Fibroblast of lung (primary cell): ENCODE measurements around the gene GCK. TPM values are rescaled to one million over a fixed set of nuclear protein-coding genes. Genes with fewer than 3 reads are reported as not detected.

Experiments used
- DNase-seq, 2 donors: peaks; one replicate each; pipeline versions ENCODE4 v3.0.0 to v3.0.0-alpha.2; 2010; ENCODE audit warnings: low read depth in 2 of 2
- H2AFZ ChIP-seq: 2 replicates; pipeline ENCODE4 v1.5.1; 2012; ENCODE audit warnings: low read length, control low read depth, inconsistent platforms
- H3K27ac ChIP-seq: 2 replicates; pipeline ENCODE4 v1.5.1; 2011; ENCODE audit warnings: low read length, control low read depth; ENCODE audit not compliant: insufficient read depth
- H3K27me3 ChIP-seq: 2 replicates; pipeline ENCODE4 v1.5.1; 2011; ENCODE audit warnings: mild to moderate bottlenecking, low read length; ENCODE audit not compliant: control insufficient read depth, insufficient read depth
- H3K36me3 ChIP-seq: 2 replicates; pipeline ENCODE4 v1.5.1; 2011; ENCODE audit warnings: low read length; ENCODE audit not compliant: control insufficient read depth, insufficient read depth
- H3K4me1 ChIP-seq: 2 replicates; pipeline ENCODE4 v1.5.1; 2011; ENCODE audit warnings: low read length; ENCODE audit not compliant: control insufficient read depth, insufficient read depth; ENCODE audit errors: extremely low read depth
- H3K4me2 ChIP-seq: 2 replicates; pipeline ENCODE4 v1.5.1; 2011; ENCODE audit warnings: low read length, control low read depth; ENCODE audit not compliant: insufficient read depth; ENCODE audit errors: extremely low read depth
- H3K4me3 ChIP-seq, 4 experiments: fragments of 200-600 bp in 1 of 4; sonication (generic) in 1 of 4; replicated peaks in 1 of 4; 2 replicates each; pipeline ENCODE4 v1.5.1; 2011 to 2016; ENCODE audit warnings: low read length in 4 of 4, low read depth in 3 of 4, mild to moderate bottlenecking in 3 of 4, control low read depth in 2 of 4, inconsistent platforms in 1 of 4, mixed read lengths in 1 of 4; ENCODE audit not compliant: insufficient read depth in 1 of 4; ENCODE audit errors: control extremely low read depth in 1 of 4
- H3K79me2 ChIP-seq: 2 replicates; pipeline ENCODE4 v1.5.1; 2012; ENCODE audit warnings: mild to moderate bottlenecking, low read length, inconsistent platforms; ENCODE audit not compliant: control insufficient read depth, insufficient read depth
- H3K9ac ChIP-seq: 2 replicates; pipeline ENCODE4 v1.5.1; 2011; ENCODE audit warnings: mild to moderate bottlenecking, low read length, control low read depth; ENCODE audit not compliant: insufficient read depth
- H3K9me3 ChIP-seq: 2 replicates; pipeline ENCODE4 v1.5.1; 2012; ENCODE audit warnings: low read depth, low read length; ENCODE audit not compliant: control insufficient read depth, insufficient read depth
- H4K20me1 ChIP-seq: 2 replicates; pipeline ENCODE4 v1.5.1; 2011; ENCODE audit warnings: low read length; ENCODE audit not compliant: control insufficient read depth, insufficient read depth; ENCODE audit errors: extremely low read depth
- EZH2 ChIP-seq: IDR thresholded peaks from 2 replicates; pipeline ENCODE4 v1.5.1; 2012; ENCODE audit warnings: low read length, control low read depth, mild to moderate bottlenecking; ENCODE audit errors: missing control alignments
- polyA plus RNA-seq, 2 donors: library from polyadenylated mRNA; depleted of rRNA in 1 of 2; stranded (reverse) in 1 of 2; unstranded in 1 of 2; fragments of >200 nt; gene quantifications; 2 replicates each; pipeline ENCODE4 v1.2.1, GENCODE V29; 2011 to 2012; ENCODE audit warnings: missing spikeins in 1 of 2
- total RNA-seq: library from RNA; depleted of rRNA; stranded (reverse); fragments of >200 nt; gene quantifications from 2 replicates; pipeline ENCODE4 v1.2.1, GENCODE V29; 2014
- TF ChIP-seq, protein P1 (sequence below), 2 donors: IDR thresholded peaks in 1 of 2; conservative IDR thresholded peaks in 1 of 2; 1 replicate in 1 of 2; 2 replicates in 1 of 2; pipeline ENCODE4 v1.5.1; 2011 to 2012; ENCODE audit warnings: low read length in 2 of 2, control low read depth in 1 of 2, inconsistent platforms in 1 of 2, low read depth in 1 of 2, mild to moderate bottlenecking in 1 of 2

GCK gene
- total and polyA plus RNA-seq, 2 donors (not counting 1 experiment from before 2014, with no cell fraction given) = 0.14 to 1.7 TPM

DNA sequence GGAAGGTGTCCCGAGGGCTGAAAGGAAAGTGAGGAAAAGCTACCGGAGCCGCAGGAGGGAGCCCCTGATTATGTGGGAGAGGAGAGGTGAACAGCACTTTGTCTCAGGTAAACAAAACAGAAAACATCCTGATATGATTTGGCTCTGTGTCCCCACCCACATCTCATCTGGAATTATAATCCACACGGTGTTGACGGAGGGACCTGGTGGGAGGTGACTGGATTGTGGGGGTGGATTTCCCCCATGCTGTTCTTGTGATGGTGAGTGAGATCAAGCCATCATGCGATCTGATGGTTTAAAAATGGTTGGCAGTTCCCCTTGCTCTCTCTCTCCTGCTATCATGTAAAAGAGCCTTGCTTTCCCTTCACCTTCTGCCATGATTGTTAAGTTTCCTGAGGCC lies 68.8 kb downstream of the GCK start:
- no peak for TF ChIP-seq EZH2
- TF ChIP-seq, protein P1, sequence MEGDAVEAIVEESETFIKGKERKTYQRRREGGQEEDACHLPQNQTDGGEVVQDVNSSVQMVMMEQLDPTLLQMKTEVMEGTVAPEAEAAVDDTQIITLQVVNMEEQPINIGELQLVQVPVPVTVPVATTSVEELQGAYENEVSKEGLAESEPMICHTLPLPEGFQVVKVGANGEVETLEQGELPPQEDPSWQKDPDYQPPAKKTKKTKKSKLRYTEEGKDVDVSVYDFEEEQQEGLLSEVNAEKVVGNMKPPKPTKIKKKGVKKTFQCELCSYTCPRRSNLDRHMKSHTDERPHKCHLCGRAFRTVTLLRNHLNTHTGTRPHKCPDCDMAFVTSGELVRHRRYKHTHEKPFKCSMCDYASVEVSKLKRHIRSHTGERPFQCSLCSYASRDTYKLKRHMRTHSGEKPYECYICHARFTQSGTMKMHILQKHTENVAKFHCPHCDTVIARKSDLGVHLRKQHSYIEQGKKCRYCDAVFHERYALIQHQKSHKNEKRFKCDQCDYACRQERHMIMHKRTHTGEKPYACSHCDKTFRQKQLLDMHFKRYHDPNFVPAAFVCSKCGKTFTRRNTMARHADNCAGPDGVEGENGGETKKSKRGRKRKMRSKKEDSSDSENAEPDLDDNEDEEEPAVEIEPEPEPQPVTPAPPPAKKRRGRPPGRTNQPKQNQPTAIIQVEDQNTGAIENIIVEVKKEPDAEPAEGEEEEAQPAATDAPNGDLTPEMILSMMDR (conservative IDR thresholded peaks at IDR 0.05 in 1 of 2, IDR thresholded peaks at IDR 0.05 in 1 of 2; ENCODE audit: low read depth in 1 of 2, low read length in 2 of 2) = no peak
- no peak overlapping the region for H3K27ac ChIP-seq
- H2AFZ ChIP-seq = no peak overlapping the region
- H3K9ac ChIP-seq = no peak overlapping the region
- peaks cover 17% of the 10 kb centered on the region for H3K36me3 ChIP-seq
- DNase-seq = no peak
- H3K4me3 ChIP-seq = no peak overlapping the region
- no peak overlapping the region for H3K4me2 ChIP-seq
- no peaks in the 10 kb centered on the region for H4K20me1 ChIP-seq
- H3K9me3 ChIP-seq = no peaks in the 10 kb centered on the region
- peaks cover 4% of the 10 kb centered on the region for H3K4me1 ChIP-seq
- H3K79me2 ChIP-seq = peaks cover 19% of the 10 kb centered on the region
- no peaks in the 10 kb centered on the region for H3K27me3 ChIP-seq

DNA sequence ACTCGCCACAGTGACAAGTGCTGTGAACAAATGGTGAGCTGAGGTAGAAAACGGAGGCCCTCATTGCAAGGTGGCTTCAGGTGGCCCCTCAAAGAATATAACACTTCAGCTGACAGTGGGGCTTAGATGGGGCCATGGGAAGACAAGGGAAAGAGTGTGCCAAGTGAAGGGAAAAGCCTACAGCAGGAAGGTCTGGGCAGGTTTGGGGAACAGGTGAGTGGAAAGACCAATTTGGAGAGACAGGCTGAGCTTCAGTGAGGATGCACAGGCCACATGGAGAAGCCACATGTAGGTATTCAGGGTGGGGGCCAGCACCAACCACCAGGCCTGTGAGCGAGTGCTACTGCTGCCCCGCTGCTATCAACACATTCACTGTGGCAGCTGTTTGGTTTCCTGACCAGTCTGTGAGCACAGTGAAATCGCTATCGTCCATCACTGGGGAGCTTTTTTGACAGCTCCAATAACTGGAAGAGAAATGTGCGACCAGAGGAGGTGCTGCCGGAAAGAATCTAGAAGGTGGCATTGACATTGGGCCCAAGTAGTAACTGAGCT lies 69.3 kb downstream of the GCK start:
- Histone ChIP-seq H3K4me3 (no peak overlapping the region), H3K27ac (no peak overlapping the region), H3K27me3 (no peaks in the 10 kb centered on the region), H3K4me1 (peaks cover 4% of the 10 kb centered on the region), H3K79me2 (peaks cover 19% of the 10 kb centered on the region), H4K20me1 (no peaks in the 10 kb centered on the region), H3K36me3 (peaks cover 17% of the 10 kb centered on the region), H2AFZ (no peak overlapping the region), H3K9ac (no peak overlapping the region), H3K4me2 (no peak overlapping the region), H3K9me3 (no peaks in the 10 kb centered on the region)
- no peak for DNase-seq
- TF ChIP-seq EZH2 = no peak
- TF ChIP-seq, protein P1 (conservative IDR thresholded peaks at IDR 0.05 in 1 of 2, IDR thresholded peaks at IDR 0.05 in 1 of 2; ENCODE audit: low read depth in 1 of 2, low read length in 2 of 2) = no peak

GRCh38 chr7:44117801-44118429 lies 71.3 kb downstream of the GCK start:
- H3K27me3 ChIP-seq = no peaks in the 10 kb centered on the region
- H4K20me1 ChIP-seq = no peaks in the 10 kb centered on the region
- H2AFZ ChIP-seq = no peak overlapping the region
- no peaks in the 10 kb centered on the region for H3K4me1 ChIP-seq
- peaks cover 19% of the 10 kb centered on the region for H3K79me2 ChIP-seq
- no peak for DNase-seq
- no peak overlapping the region for H3K27ac ChIP-seq
- no peaks in the 10 kb centered on the region for H3K9me3 ChIP-seq
- TF ChIP-seq EZH2 = no peak
- TF ChIP-seq, protein P1 (conservative IDR thresholded peaks at IDR 0.05 in 1 of 2, IDR thresholded peaks at IDR 0.05 in 1 of 2; ENCODE audit: low read depth in 1 of 2, low read length in 2 of 2) = no peak
- H3K9ac ChIP-seq = no peak overlapping the region
- no peak overlapping the region for H3K4me3 ChIP-seq
- no peak overlapping the region for H3K4me2 ChIP-seq
- H3K36me3 ChIP-seq = peaks cover 26% of the 10 kb centered on the region
